LNCaP clone FGC (cell line): ENCODE data around the gene PODXL2.
"Not testable (repeated sequence)": the region's sequence is repeated elsewhere in the genome, so short reads cannot be mapped to it uniquely, and the experiment has no call there.

Experiments
- DNase-seq: peaks from one replicate; pipeline ENCODE4 v3.0.0-alpha.2; 2011; ENCODE audit warnings: low read depth
- H3K4me3 ChIP-seq: 2 replicates; pipeline ENCODE4 v1.5.1; 2011; ENCODE audit warnings: mild to moderate bottlenecking, low read depth, low read length, control low read depth
- CTCF ChIP-seq: IDR thresholded peaks from 2 replicates; pipeline ENCODE4 v1.5.1; 2012; ENCODE audit warnings: mild to moderate bottlenecking; ENCODE audit not compliant: control insufficient read depth, insufficient read depth; ENCODE audit errors: extremely low read depth

The PODXL2 gene

GRCh38 chr3:127597020-127597771, 31.8 kb upstream of the PODXL2 start:
- H3K4me3 ChIP-seq, result peak overlapping the region; percentile 75
- no peak for TF ChIP-seq CTCF
- DNase-seq, result no peak

GRCh38 chr3:127598841-127599570, 30.0 kb upstream of the PODXL2 start:
- no peak for TF ChIP-seq CTCF
- no peak for DNase-seq
- peak overlapping the region; percentile 75 for H3K4me3 ChIP-seq

GRCh38 chr3:127600749-127601456, 28.1 kb upstream of the PODXL2 start:
- no peak for TF ChIP-seq CTCF
- DNase-seq, result no peak
- no peak overlapping the region for H3K4me3 ChIP-seq

GRCh38 chr3:127604035-127604434, 24.9 kb upstream of the PODXL2 start:
- DNase-seq, result no peak
- H3K4me3 ChIP-seq, result no peak overlapping the region
- TF ChIP-seq CTCF, result no peak

- no peak for TF ChIP-seq CTCF
- no peak overlapping the region for H3K4me3 ChIP-seq
- no peak for DNase-seq
Measured at GRCh38 chr3:127604546-127605165, 24.3 kb upstream of the PODXL2 start.

GRCh38 chr3:127605547-127605946, 23.4 kb upstream of the PODXL2 start:
- not testable (repeated sequence) for H3K4me3 ChIP-seq

More at GRCh38 chr3:127605547-127605946, 23.4 kb upstream of the PODXL2 start:
- DNase-seq, result not testable (repeated sequence)
